ENCODE data around the gene KIAA1614.

Gene KIAA1614, protein sequence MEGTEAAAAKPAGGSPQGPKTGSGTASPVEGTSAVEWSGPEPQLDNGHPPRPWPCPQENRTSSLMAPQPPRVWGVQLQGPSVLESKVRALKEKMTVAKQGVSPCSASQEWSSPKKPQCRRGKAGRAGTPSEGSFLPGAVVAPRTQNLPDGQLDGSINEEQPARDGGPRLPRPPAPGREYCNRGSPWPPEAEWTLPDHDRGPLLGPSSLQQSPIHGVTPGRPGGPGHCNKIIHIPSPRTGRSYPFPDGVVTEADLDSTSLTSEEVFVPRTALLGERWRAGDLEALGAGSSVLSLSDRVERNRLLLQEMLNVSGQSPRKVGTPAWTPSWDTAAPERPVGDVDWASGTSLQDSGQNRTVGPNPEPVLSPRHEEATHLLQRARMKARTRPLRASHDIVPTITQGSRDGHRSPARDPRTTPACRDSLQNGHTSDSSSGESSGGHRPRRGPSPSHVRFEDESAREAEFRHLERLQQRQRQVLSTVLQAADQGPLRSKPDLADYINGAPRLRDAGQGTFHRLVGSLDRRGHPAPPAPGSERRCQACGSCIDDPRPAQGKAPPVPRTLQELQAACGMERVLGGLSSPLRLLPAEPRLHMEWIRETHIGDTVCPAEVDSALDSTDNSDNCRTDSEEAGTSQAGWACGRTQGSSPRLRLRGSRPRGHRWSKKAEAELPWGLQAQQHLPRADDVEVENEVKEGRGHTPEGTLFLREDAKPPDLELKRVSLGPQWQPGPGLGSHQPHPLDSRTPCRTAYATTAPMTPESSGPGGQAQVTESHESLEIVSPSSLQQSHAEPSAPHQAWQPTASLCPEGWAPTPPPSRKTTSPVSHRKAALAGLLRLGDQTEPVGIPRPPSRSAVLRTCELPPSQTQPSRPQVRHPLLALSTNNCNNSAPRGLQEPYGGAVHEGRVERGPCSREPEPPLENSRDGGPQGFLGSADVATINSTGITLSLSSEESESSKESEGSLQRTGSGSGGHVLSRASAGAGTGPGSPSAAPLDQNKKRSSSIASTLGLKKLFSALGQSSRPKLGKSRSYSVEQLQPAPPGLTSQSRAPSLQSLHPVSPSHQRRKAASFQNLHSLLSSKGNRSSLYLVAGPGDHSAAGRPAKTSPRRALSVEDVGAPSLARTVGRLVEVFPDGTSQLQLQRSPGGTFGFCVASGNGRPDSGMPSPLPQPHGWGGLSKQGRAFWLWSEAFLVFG

GRCh38 chr1:180912801-180913565 lies at the start of gene KIAA1614:
Gene KIAA1614, plus strand, starts transcription at chr1:180912897. Its CDS starts 347 bp downstream, at chr1:180913244.
- no peak for DNase-seq

- DNase-seq: peak; percentile 71
These were observed 49.4 kb upstream of the KIAA1614 start for GRCh38 chr1:180863158-180863775.

DNA sequence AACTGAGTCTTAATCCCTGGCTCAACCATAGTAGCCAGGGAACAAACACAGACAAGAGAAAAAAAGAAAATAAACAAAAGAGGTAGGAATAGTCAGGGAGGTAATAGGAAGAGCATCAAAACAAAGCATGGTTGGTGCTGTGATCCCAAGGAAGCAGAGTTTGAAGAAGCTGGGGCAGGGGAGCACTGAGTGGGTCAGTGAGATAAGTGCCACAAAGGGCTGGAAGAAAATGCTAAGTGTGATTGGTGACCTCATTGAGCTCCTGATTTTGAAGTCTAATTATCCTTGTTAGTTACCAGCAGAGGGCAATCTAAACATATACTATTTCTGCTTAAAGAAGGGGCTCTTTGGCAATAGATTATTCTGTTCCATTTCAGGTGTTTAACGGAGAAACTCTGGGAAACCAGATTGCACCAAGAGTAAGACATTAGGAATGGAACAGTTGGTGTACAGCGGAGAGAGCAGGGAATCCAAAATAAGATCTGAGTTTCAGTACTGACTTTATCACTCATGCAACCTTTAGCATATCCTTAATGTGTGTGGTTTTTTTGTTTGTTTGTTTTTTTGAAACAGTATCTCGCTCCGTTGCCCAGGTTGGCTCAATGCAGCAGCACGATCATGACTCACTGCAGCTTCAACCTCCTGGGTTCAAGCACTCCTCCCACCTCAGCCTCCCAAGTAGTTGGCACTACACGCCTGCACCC lies 30.7 kb upstream of the KIAA1614 start:
- DNase-seq: peak; percentile 75

- no peak for DNase-seq
These were observed 28.0 kb upstream of the KIAA1614 start for GRCh38 chr1:180884588-180885300.

GRCh38 chr1:180886338-180886737 lies 26.4 kb upstream of the KIAA1614 start:
- no peak for DNase-seq

- no peak for DNase-seq
These were observed 24.9 kb upstream of the KIAA1614 start for GRCh38 chr1:180887841-180888240.

DNA sequence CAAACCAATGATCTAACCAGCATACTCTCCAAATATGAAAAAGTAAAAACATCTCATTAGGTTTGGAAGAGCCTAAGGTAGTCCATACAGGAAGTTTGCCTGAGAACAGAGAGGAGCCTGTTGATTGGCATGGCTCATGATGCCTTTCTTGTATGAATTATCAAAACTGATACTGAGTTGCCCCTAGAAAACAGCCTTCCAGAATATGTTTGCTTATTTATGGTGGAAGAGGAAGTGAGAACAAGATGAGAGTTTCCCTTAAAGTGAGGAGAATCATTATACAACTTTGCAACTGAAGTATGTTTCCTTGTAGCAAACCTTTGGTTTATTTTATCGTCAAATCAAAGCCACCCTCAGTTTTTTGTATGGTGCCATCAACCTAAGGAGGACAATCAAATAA lies 23.8 kb upstream of the KIAA1614 start:
- DNase-seq: no peak

DNA sequence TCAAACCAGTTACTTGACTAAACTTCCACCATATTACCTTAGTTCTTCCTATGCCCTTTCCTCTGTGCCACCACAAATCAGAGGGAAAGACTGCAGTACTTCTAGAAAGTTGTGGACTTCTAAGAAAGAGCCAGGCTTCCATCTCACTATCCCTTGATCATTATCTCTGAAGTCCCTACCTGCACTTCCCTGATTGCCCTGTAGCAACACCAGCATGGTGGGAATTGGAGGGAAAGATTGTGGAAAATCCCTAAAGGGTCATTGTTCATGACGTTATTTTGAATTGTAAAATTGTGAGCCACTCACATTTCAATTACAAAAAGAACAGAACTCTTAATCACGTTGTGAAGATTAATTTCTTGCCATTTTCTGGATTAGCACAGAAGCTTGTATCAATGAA lies 23.4 kb upstream of the KIAA1614 start:
- no peak for DNase-seq

DNA sequence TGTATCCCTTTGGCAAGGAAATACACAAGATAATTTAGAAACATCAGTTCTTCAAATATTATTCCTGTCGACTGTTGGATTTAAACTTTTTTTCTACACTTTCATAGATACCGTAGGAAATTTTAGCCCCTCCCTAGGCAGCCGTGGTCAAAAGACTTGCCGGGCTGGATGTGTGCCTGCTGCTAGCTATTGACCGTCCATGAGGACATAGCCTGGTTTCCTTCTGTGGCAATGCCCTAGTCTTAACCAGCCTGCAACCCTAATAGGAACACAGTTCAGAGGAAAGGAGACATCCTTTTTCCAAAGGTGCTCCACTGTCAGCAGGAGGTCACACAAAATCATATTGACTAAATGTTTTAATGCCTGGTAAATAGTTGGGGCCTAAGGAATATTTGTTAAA lies 20.4 kb upstream of the KIAA1614 start:
- DNase-seq: no peak

GRCh38 chr1:180892675-180893074 lies 20.0 kb upstream of the KIAA1614 start:
- DNase-seq: no peak

GRCh38 chr1:180893614-180894013 lies 19.1 kb upstream of the KIAA1614 start:
- DNase-seq: no peak

- no peak for DNase-seq
These were observed 16.5 kb upstream of the KIAA1614 start for GRCh38 chr1:180896161-180896560.

DNA sequence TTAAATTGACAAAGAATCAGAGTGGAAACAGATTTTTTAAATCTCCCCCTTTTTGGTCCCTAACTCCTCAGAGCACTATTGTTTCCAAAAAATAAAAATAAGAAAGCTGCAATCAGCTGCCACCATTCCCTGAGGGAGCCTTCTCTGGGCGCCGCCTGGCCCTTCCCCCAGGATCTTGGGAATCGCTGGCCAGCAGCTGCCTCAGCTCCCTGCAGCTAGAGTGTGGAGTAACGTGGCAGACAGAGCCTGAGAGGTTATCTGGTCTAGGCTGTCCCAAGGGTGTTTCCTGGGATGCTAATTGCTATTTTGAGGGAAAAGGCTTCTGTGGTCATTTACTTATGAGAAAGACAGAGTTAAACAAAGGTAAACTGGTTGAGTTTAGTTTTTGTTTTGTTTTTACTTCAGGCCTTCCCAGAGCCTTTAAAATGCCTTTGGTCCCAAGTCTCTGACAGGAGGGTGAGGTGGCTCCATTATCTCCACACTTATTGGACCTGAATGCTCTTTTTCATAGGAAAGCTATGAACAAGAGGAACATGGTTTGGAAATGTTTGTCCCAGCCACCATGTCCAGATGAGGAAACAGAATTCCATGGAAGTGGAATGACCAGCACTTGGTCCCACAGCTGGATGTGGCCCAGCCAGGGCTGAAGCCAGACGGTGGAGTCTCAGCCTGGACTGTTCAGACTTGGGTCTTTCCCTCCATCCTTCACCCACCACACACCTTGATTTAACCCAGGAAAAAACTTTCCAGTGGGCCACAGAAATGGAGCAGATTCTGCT lies 14.1 kb upstream of the KIAA1614 start:
- no peak for DNase-seq

DNA sequence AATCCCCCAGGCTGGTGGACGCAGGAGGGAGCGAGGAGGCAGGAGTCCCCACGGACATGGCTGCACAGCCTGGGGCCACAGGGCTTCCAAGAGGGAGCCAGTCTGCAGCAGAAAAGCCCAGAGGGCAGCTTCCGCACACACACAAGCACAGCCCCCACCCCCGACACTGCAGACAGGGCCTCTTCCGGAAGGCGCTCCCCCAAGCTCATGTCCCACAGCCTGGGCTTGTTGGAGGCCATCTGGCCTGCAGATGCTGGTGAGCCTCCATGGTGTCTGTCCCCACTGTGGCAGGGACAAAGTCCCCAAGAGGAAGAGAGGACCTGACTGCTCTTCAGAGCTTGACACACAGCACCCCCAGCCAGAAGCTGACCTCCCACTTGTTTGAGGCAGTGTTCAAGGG lies 13.4 kb upstream of the KIAA1614 start:
- DNase-seq: no peak

- no peak for DNase-seq
These were observed 11.4 kb upstream of the KIAA1614 start for GRCh38 chr1:180901076-180901990.

GRCh38 chr1:180902541-180902940 lies 10.2 kb upstream of the KIAA1614 start:
- DNase-seq: no peak

- DNase-seq: no peak
These were observed 6.8 kb upstream of the KIAA1614 start for GRCh38 chr1:180905927-180906326.

- DNase-seq: no peak
These were observed 6.2 kb upstream of the KIAA1614 start for GRCh38 chr1:180906511-180906910.

Measured in hematopoietic multipotent progenitor cell treated with erythropoietin and hydrocortisone succinate and interleukin-3 and kit ligand, for 8 days (in vitro differentiated cells).